ENCODE measurements around the gene WDTC1. TPM values are rescaled to one million over a fixed set of nuclear protein-coding genes. Genes with fewer than 3 reads are reported as not detected.

Gene WDTC1
- total RNA-seq, 4 donors from 2014 or later, result 40.0 to 75.5 (median 49.9) TPM

- 82 to 92% methylated on average over 5 of the region's 5 CpGs for WGBS, 2 donors (ENCODE audit: low coverage in 1 of 2)
- H3K36me3 ChIP-seq, result peaks cover 0 to 81% of the 10 kb centered on the region in 2 donors
- TF ChIP-seq POLR2A (IDR thresholded peaks at IDR 0.05) (no peak), POLR2AphosphoS5 (IDR thresholded peaks at IDR 0.05) (no peak), EP300 (IDR thresholded peaks at IDR 0.05) (no peak), CTCF (IDR thresholded peaks at IDR 0.05) (no peak)
- no peak overlapping the region for H3K27ac ChIP-seq
- peaks cover 0 to 36% (median 9%) of the 10 kb centered on the region in 3 donors for H3K4me1 ChIP-seq
- no peak for ATAC-seq
- peaks cover 5% of the 10 kb centered on the region for H3K27me3 ChIP-seq
- no peak overlapping the region for H3K4me3 ChIP-seq
- no peaks in the 10 kb centered on the region for H3K9me3 ChIP-seq
Measured at GRCh38 chr1:27355683-27356082, 121.3 kb downstream of the WDTC1 start.

DNA sequence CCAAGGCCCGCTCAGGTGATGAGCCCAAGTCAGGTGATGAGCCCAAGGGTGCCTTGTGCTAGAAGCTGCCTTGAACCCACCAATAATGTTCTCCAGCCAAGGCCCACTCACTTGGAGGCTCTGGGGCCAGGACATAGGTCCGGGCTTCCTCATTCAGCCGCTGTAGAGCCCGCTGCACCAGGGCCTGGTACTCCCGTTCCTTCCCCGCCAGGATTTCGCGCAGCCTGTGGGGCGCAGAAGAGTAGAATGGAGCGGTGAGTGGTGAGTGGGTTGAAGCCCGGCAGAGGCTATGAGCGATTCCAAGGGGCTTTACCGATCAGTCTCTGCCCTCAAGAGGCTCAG, 121.8 kb downstream of the WDTC1 start:
- TF ChIP-seq POLR2AphosphoS5 (IDR thresholded peaks at IDR 0.05) (no peak), POLR2A (IDR thresholded peaks at IDR 0.05) (no peak), CTCF (IDR thresholded peaks at IDR 0.05) (no peak), EP300 (IDR thresholded peaks at IDR 0.05) (no peak)
- no peak overlapping the region for H3K4me3 ChIP-seq
- no peak for ATAC-seq
- peaks cover 0 to 36% (median 3%) of the 10 kb centered on the region in 3 donors for H3K4me1 ChIP-seq
- H3K27ac ChIP-seq, result no peak overlapping the region
- H3K27me3 ChIP-seq, result no peaks in the 10 kb centered on the region
- 75 to 86% methylated on average over 1 to 2 of the region's 13 CpGs for WGBS, 2 donors (ENCODE audit: low coverage in 1 of 2)
- H3K36me3 ChIP-seq, result peaks cover 0 to 86% of the 10 kb centered on the region in 2 donors
- H3K9me3 ChIP-seq, result no peaks in the 10 kb centered on the region

DNA sequence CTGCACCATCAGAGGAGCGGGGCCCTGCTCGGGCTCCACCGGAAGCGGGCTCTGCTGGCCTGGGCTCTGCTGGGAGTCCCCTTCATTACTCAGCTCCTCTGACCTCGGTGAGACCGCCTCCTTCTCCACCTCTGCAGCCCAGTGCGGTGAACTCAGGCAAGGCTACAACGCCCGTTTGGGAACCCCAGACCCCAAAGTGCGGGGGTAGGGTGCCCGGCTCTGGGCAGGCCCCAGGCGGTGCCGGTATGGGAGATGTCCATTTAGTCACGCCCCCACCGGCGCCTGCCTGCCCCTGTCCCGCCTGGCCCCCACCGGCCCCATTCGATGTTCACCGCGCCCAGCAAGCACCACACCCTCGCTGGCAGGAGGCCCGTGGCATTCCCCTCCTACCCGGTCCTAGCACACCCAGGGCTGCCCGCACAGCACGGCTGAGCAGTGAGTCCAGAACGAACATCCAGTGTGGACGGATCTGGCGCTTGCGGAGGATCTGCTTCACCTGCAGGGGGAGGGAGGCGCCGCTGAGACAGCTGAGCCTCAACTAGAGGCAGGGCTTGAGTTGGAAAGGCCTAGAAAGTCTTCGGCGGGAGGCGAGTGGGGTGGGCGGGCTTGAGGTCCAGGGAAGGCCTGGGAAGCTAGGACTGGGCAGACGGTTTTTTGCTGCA, 122.3 kb downstream of the WDTC1 start:
- H3K4me3 ChIP-seq, result no peak overlapping the region
- 77 to 79% methylated on average over 3 to 5 of the region's 37 CpGs for whole genome bisulfite sequencing, 2 donors (ENCODE audit: low coverage in 1 of 2)
- H3K9me3 ChIP-seq, result no peaks in the 10 kb centered on the region
- no peak for TF ChIP-seq POLR2AphosphoS5 (IDR thresholded peaks at IDR 0.05)
- TF ChIP-seq CTCF (IDR thresholded peaks at IDR 0.05), result no peak
- no peak for TF ChIP-seq EP300 (IDR thresholded peaks at IDR 0.05)
- no peak for TF ChIP-seq POLR2A (IDR thresholded peaks at IDR 0.05)
- no peaks in the 10 kb centered on the region for H3K27me3 ChIP-seq
- H3K27ac ChIP-seq, result peak overlapping the region in 2 of 4 donors; percentile 33 to 41
- H3K36me3 ChIP-seq, result peaks cover 0 to 91% of the 10 kb centered on the region in 2 donors
- no peak for ATAC-seq
- H3K4me1 ChIP-seq, result peaks cover 0 to 32% (median 3%) of the 10 kb centered on the region in 3 donors

- Histone ChIP-seq H3K27ac (peak overlapping the region in 3 of 4 donors; percentile 33 to 41 (median 37)), H3K4me3 (peak overlapping the region in 1 of 2 donors; percentile 24), H3K36me3 (peaks cover 0 to 99% of the 10 kb centered on the region in 2 donors), H3K9me3 (no peaks in the 10 kb centered on the region), H3K4me1 (peaks cover 0 to 30% (median 3%) of the 10 kb centered on the region in 3 donors), H3K27me3 (no peaks in the 10 kb centered on the region)
- WGBS, 2 donors (ENCODE audit: low coverage in 1 of 2), result 71% methylated on average over 1 of the region's 40 CpGs; no CpG with 5 or more reads in 1 of the 2 donors
- peak in 3 of 4 experiments; percentile 97 to 98 (median 98) for TF ChIP-seq CTCF (IDR thresholded peaks at IDR 0.05)
- peak; percentile 19 for TF ChIP-seq POLR2AphosphoS5 (IDR thresholded peaks at IDR 0.05)
- TF ChIP-seq EP300 (IDR thresholded peaks at IDR 0.05), result no peak
- TF ChIP-seq POLR2A (IDR thresholded peaks at IDR 0.05), result no peak
- peak; percentile 80 for ATAC-seq
Measured at GRCh38 chr1:27357281-27358037, 123.0 kb downstream of the WDTC1 start.

Small RNAs within 50 kb of the gene (small RNA-seq; reads per million reads assigned to genes)
- gene RF00019 (0 reads per million in 4 donors), gene RNU6-48P (0 reads per million in 4 donors), gene SNRPEP7 (0 reads per million in 4 donors)

Other genes with a start within 250 kb of the WDTC1 start
- gene TRNP1, start 240.9 kb upstream of the WDTC1 start, total RNA-seq, result 10 to 100 TPM; 15.9 to 48.4 (median 38.8) TPM
- gene TENT5B, start 221.8 kb upstream of the WDTC1 start, total RNA-seq, result 100 to 1,000 TPM in 3 of 4 donors, 10 to 100 TPM in 1; 89.9 to 284 (median 166) TPM
- gene SLC9A1, start 79.5 kb upstream of the WDTC1 start, total RNA-seq, result 10 to 100 TPM in 3 of 4 donors, 1 to 10 TPM in 1; 7.2 to 27.8 (median 17.1) TPM
- 10 to 100 TPM; 15.6 to 28.6 (median 24.1) TPM for gene TMEM222, start 87.5 kb downstream of the WDTC1 start, total RNA-seq
- gene SYTL1, start 107.4 kb downstream of the WDTC1 start, total RNA-seq, result 1 to 10 TPM in 2 of 4 donors, under 1 TPM in 2; 0.81 to 4.8 (median 2.7) TPM
- 10 to 100 TPM; 31.1 to 64.3 (median 54.3) TPM for gene MAP3K6, start 132.3 kb downstream of the WDTC1 start, total RNA-seq
- 10 to 100 TPM in 1 of 4 donors, 1 to 10 TPM in 3; 4.6 to 11.5 (median 6.3) TPM for gene FCN3, start 140.2 kb downstream of the WDTC1 start, total RNA-seq
- gene CD164L2, start 148.7 kb downstream of the WDTC1 start, total RNA-seq, result not detected
- under 1 TPM in 1 of 4 donors, not detected in 3; 0.67 TPM for gene GPR3, start 158.0 kb downstream of the WDTC1 start, total RNA-seq

All from gastroesophageal sphincter (tissue), 4 donors.